ENCODE data around the gene ARMH2. TPM values are rescaled to one million over a fixed set of nuclear protein-coding genes. Genes with fewer than 3 reads are reported as not detected.

The ARMH2 gene
- not detected in 2 replicates for total RNA-seq

GRCh38 chr6:24798740-24799540 is at the start of gene ARMH2:
ARMH2 (minus strand) TSS chr6:24798917; CDS start chr6:24798857, 60 bp downstream.
- no peak for DNase-seq (ENCODE audit: extremely low read depth, low read depth, low spot score)

GRCh38 chr6:24848461-24848860 is 49.7 kb upstream of the ARMH2 start:
- DNase-seq (ENCODE audit: extremely low read depth, low read depth, low spot score), result no peak

GRCh38 chr6:24847402-24847801 is 48.7 kb upstream of the ARMH2 start:
- no peak for DNase-seq (ENCODE audit: extremely low read depth, low read depth, low spot score)

- DNase-seq (ENCODE audit: extremely low read depth, low read depth, low spot score), result no peak
Observed at GRCh38 chr6:24845578-24845977, 46.9 kb upstream of the ARMH2 start.

- DNase-seq (ENCODE audit: extremely low read depth, low read depth, low spot score), result no peak
Observed at GRCh38 chr6:24844903-24845302, 46.2 kb upstream of the ARMH2 start.

GRCh38 chr6:24844061-24844460 is 45.3 kb upstream of the ARMH2 start:
- no peak for DNase-seq (ENCODE audit: extremely low read depth, low read depth, low spot score)

- DNase-seq (ENCODE audit: extremely low read depth, low read depth, low spot score), result no peak
Observed at GRCh38 chr6:24840187-24840586, 41.5 kb upstream of the ARMH2 start.

- DNase-seq (ENCODE audit: extremely low read depth, low read depth, low spot score), result no peak
Observed at GRCh38 chr6:24838994-24839393, 40.3 kb upstream of the ARMH2 start.

- no peak for DNase-seq (ENCODE audit: extremely low read depth, low read depth, low spot score)
Observed at GRCh38 chr6:24838081-24838480, 39.4 kb upstream of the ARMH2 start.

GRCh38 chr6:24836109-24836508 is 37.4 kb upstream of the ARMH2 start:
- no peak for DNase-seq (ENCODE audit: extremely low read depth, low read depth, low spot score)

- no peak for DNase-seq (ENCODE audit: extremely low read depth, low read depth, low spot score)
Observed at GRCh38 chr6:24833711-24834386, 35.1 kb upstream of the ARMH2 start.

GRCh38 chr6:24832794-24833193 is 34.1 kb upstream of the ARMH2 start:
- DNase-seq (ENCODE audit: extremely low read depth, low read depth, low spot score), result no peak

- no peak for DNase-seq (ENCODE audit: extremely low read depth, low read depth, low spot score)
Observed at GRCh38 chr6:24831771-24832716, 33.3 kb upstream of the ARMH2 start.

- no peak for DNase-seq (ENCODE audit: extremely low read depth, low read depth, low spot score)
Observed at GRCh38 chr6:24829657-24830056, 30.9 kb upstream of the ARMH2 start.

- DNase-seq (ENCODE audit: extremely low read depth, low read depth, low spot score), result no peak
Observed at GRCh38 chr6:24827970-24828369, 29.3 kb upstream of the ARMH2 start.

- DNase-seq (ENCODE audit: extremely low read depth, low read depth, low spot score), result no peak
Observed at GRCh38 chr6:24827162-24827561, 28.4 kb upstream of the ARMH2 start.

GRCh38 chr6:24825130-24825630 is 26.5 kb upstream of the ARMH2 start:
- DNase-seq (ENCODE audit: extremely low read depth, low read depth, low spot score), result no peak

- no peak for DNase-seq (ENCODE audit: extremely low read depth, low read depth, low spot score)
Observed at GRCh38 chr6:24824142-24824938, 25.6 kb upstream of the ARMH2 start.

- DNase-seq (ENCODE audit: extremely low read depth, low read depth, low spot score), result no peak
Observed at GRCh38 chr6:24823185-24823584, 24.5 kb upstream of the ARMH2 start.

GRCh38 chr6:24822696-24823095 is 24.0 kb upstream of the ARMH2 start:
- DNase-seq (ENCODE audit: extremely low read depth, low read depth, low spot score), result no peak

Data from glomerular endothelial cell (primary cell).